SK-N-MC (cell line): ENCODE results near the gene TTBK2.

Experiments used
- EZH2 ChIP-seq: fragments of 200-600 bp; sonication (generic); IDR thresholded peaks from one replicate; pipeline ENCODE4 v1.6.1; 2017; ENCODE audit warnings: antibody characterized with exemption
- FOXP2 ChIP-seq: optimal IDR thresholded peaks from 2 replicates; pipeline ENCODE3; 2011; ENCODE audit warnings: mild to moderate bottlenecking, moderate library complexity; ENCODE audit not compliant: insufficient read depth; ENCODE audit errors: extremely low read length, control extremely low read depth
- POLR2AphosphoS5 ChIP-seq: IDR thresholded peaks from 2 replicates; pipeline ENCODE4 v1.6.1; 2012; ENCODE audit warnings: mild to moderate bottlenecking, low read depth, low read length, borderline replicate concordance

- TF ChIP-seq EZH2 (no peak), POLR2AphosphoS5 (peak; percentile 77), FOXP2 (no peak)
These were observed 183.6 kb downstream of the TTBK2 start, which contains the start of gene CDAN1 for GRCh38 chr15:42736793-42737528.
